GM18511 (cell line): Measurements from ENCODE around the gene FKBP14.

Source experiments
- ATAC-seq: cut with Tn5 transposase; IDR thresholded peaks from one replicate; pipeline ENCODE4 v1.9.1; 2021; ENCODE audit warnings: mild to moderate bottlenecking, moderate library complexity; ENCODE audit not compliant: unreplicated experiment

Gene FKBP14

GRCh38 chr7:30034501-30034900 lies 8.0 kb upstream of the FKBP14 start:
- no peak for ATAC-seq

- ATAC-seq: no peak
Measured at GRCh38 chr7:30032310-30033125, 6.0 kb upstream of the FKBP14 start.

- no peak for ATAC-seq
Measured at GRCh38 chr7:30029696-30030095, 3.2 kb upstream of the FKBP14 start.

GRCh38 chr7:30028749-30029635 lies 2.5 kb upstream of the FKBP14 start:
- ATAC-seq: peak; percentile 26

GRCh38 chr7:30028216-30028748 lies 1.8 kb upstream of the FKBP14 start, which contains the start of gene PLEKHA8:
Gene PLEKHA8 (plus strand): TSS chr7:30028412. CDS start chr7:30028763, 351 bp downstream.
- peak; percentile 53 for ATAC-seq

- peak; percentile 1 for ATAC-seq
Measured at GRCh38 chr7:30027740-30028215, 1.3 kb upstream of the FKBP14 start.

- peak; percentile 26 for ATAC-seq
Measured at GRCh38 chr7:30027065-30027456, 559 bp upstream of the FKBP14 start.

- ATAC-seq: no peak
Measured at GRCh38 chr7:30023524-30023923, 3.0 kb downstream of the FKBP14 start.

GRCh38 chr7:30022991-30023390 lies 3.5 kb downstream of the FKBP14 start:
- no peak for ATAC-seq

GRCh38 chr7:30020535-30020934 lies 6.0 kb downstream of the FKBP14 start:
- ATAC-seq: no peak

GRCh38 chr7:30019960-30020359 lies 6.5 kb downstream of the FKBP14 start:
- no peak for ATAC-seq

- no peak for ATAC-seq
Measured at GRCh38 chr7:30019387-30019786, 7.1 kb downstream of the FKBP14 start.

GRCh38 chr7:30018451-30018850 lies 8.1 kb downstream of the FKBP14 start:
- ATAC-seq: no peak

- ATAC-seq: no peak
Measured at GRCh38 chr7:30012757-30013156, 13.7 kb downstream of the FKBP14 start.

- ATAC-seq: no peak
Measured at GRCh38 chr7:30010021-30010420, 16.5 kb downstream of the FKBP14 start.

- no peak for ATAC-seq
Measured at GRCh38 chr7:30005464-30005863, 21.0 kb downstream of the FKBP14 start.

GRCh38 chr7:30003098-30003497 lies 23.4 kb downstream of the FKBP14 start:
- ATAC-seq: no peak

GRCh38 chr7:30001998-30002397 lies 24.5 kb downstream of the FKBP14 start:
- no peak for ATAC-seq

- ATAC-seq: no peak
Measured at GRCh38 chr7:29998489-29998888, 28.0 kb downstream of the FKBP14 start.

GRCh38 chr7:29996321-29996720 lies 30.2 kb downstream of the FKBP14 start:
- ATAC-seq: no peak

- ATAC-seq: no peak
Measured at GRCh38 chr7:29995652-29996051, 30.9 kb downstream of the FKBP14 start.
